Hematopoietic multipotent progenitor cell treated with erythropoietin and hydrocortisone succinate and interleukin-3 and kit ligand, for 15 days (in vitro differentiated cells): Measurements from ENCODE around the gene CISD2.
"Not testable (repeated sequence)": the region's sequence is repeated elsewhere in the genome, so short reads cannot be mapped to it uniquely, and the experiment has no call there.

Experiments used
- DNase-seq: peaks from one replicate; pipeline ENCODE4 v3.0.0-alpha.2; 2015; ENCODE audit warnings: low spot score

Gene CISD2

GRCh38 chr4:102935716-102936115 is 66.9 kb downstream of the CISD2 start:
- DNase-seq = no peak

DNA sequence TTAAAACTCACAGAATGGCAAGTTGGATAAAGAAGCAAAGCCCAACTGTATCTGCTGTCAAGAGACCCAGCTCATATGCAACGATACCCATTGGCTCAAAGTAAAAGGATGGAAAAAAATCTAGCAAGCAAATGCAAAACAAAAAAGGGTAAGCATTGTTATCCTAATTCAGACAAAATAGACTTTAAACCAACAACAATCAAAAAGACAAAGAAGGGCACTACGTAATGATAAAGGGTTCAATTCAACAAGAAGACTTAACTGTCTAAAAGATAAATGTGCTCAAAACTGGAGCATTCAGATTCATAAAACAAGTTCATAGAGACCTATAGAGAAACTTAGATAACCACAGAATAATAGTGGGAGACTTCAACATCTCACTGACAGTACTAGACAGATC is 69.3 kb downstream of the CISD2 start:
- not testable (repeated sequence) for DNase-seq
